Heart left ventricle (tissue), 16 donors: ENCODE data around the gene ZNF618. TPM values are rescaled to one million over a fixed set of nuclear protein-coding genes. Genes with fewer than 3 reads are reported as not detected.

ENCODE experiments used
- ATAC-seq, 4 donors: fragments of 200-7000 bp; cut with Tn5 transposase; one replicate each; pipeline ENCODE4 v1.9.1; 2020 to 2022; ENCODE audit warnings: moderate library complexity in 4 of 4, mild to moderate bottlenecking in 3 of 4, moderate number of reproducible peaks in 1 of 4
- DNase-seq, 5 donors: peaks; one replicate each; pipeline ENCODE4 v3.0.0-alpha.2; 2020
- H3K27ac ChIP-seq, 12 donors: fragments of 200-600 bp; sonication (generic) in 4 of 12; one replicate each; pipeline versions ENCODE4 v1.5.0 to v1.8.0; 2016 to 2022; ENCODE audit warnings: mild to moderate bottlenecking in 2 of 12
- H3K27me3 ChIP-seq, 9 donors: fragments of 200-600 bp; sonication (generic) in 2 of 9; one replicate each; pipeline versions ENCODE4 v1.5.1 to v1.8.0; 2016 to 2022; ENCODE audit warnings: mild to moderate bottlenecking in 3 of 9
- H3K36me3 ChIP-seq, 9 donors: fragments of 200-600 bp; sonication (generic) in 2 of 9; one replicate each; pipeline versions ENCODE4 v1.5.0 to v1.8.0; 2018 to 2022; ENCODE audit warnings: mild to moderate bottlenecking in 2 of 9
- H3K4me1 ChIP-seq, 12 donors: fragments of 200-600 bp; sonication (generic) in 4 of 12; one replicate each; pipeline versions ENCODE4 v1.5.0 to v1.8.0; 2016 to 2022; ENCODE audit warnings: mild to moderate bottlenecking in 3 of 12
- H3K4me3 ChIP-seq, 12 donors: fragments of 200-600 bp; sonication (generic) in 4 of 12; one replicate each; pipeline versions ENCODE4 v1.5.0 to v1.8.0; 2017 to 2022; ENCODE audit warnings: mild to moderate bottlenecking in 9 of 12, moderate library complexity in 4 of 12
- H3K9me3 ChIP-seq, 12 donors: fragments of 200-600 bp; sonication (generic) in 4 of 12; one replicate each; pipeline versions ENCODE4 v1.5.0 to v1.8.0; 2016 to 2022; ENCODE audit warnings: mild to moderate bottlenecking in 1 of 12
- CTCF ChIP-seq, 12 donors: fragments of 200-600 bp; sonication (generic) in 4 of 12; IDR thresholded peaks; one replicate each; pipeline versions ENCODE4 v1.5.0 to v1.8.0; 2018 to 2022; ENCODE audit warnings: antibody characterized with exemption in 12 of 12, mild to moderate bottlenecking in 5 of 12
- POLR2A ChIP-seq, 2 donors: fragments of 450-650 bp; IDR thresholded peaks; one replicate each; pipeline ENCODE4 v1.6.1; 2017; ENCODE audit warnings: antibody characterized with exemption in 2 of 2, mild to moderate bottlenecking in 2 of 2, moderate library complexity in 2 of 2
- WGBS, 4 donors: extraction: QIAGEN DNeasy Blood & Tissue Kit in 2 of 4; methylation state at CpG; one replicate each; pipeline versions ENCODE4 v1.1.5 to v1.1.7; 2013 to 2018; 5-methylcytosine and 5-hydroxymethylcytosine counted together
- intact Hi-C, 10 donors: fragments of 100-400 bp; cut with DNase I; formaldehyde crosslinking; loops; one replicate each; pipeline versions ENCODE4 v1.11.1 to v1.14.2; 2022
- polyA plus RNA-seq, 2 donors: library from polyadenylated mRNA; stranded (reverse); fragments of 200-250 nt; gene quantifications; one replicate each; pipeline ENCODE4 v1.2.3, GENCODE V29; 2013
- total RNA-seq, 9 donors: library from RNA; depleted of rRNA in 2 of 9; stranded (reverse); fragments of >200 nt in 2 of 9; fragmentation: NEBNext Ultra II Directional in 3 of 9; extraction: Animal tissue kit (Norgen Biotek cat#: 25700) in 3 of 9; gene quantifications; one replicate each; pipeline versions ENCODE4 v1.1.0 to v1.2.4, GENCODE V29; 2016 to 2023
- donor health status: ischemic (EF 13 %, LVEDD 7.1; RV severe dilation, severe dysfunction).
- donor health status: healthy with polysubstance abuse.
- donor health status: DM: no; HTN: yes; CAD: no.
- donor health status: DM: no; HTN: no; CAD: no.
- donor health status: ischemic (EF 25% LVEDD 6.9; RV normal size, moderate dysfunction).
- donor health status: ischemic (EF 25% LVEDD 5.7; RV mildly dilated, moderate dysfunction).
- donor health status: healthy.
- donor health status: DM: yes; HTN: yes; CAD: no.
- donor health status: ischemic (EF 35%, LVEDD 5.7; RV mildly dilated, moderate dysfunction).
- donor health status: nonischemic (EF 11% LVEDD 7.7; RV severe dilation, severe dysfunction).
- donor health status: DM: yes; HTN: yes; CAD: no.
- donor health status: PGD.
- donor health status: ischemic (EF 29% LVEDD 5.4; RV normal size, mild dysfunction).
- donor health status: nonischemic (EF 23%, LVEDD 6.1; RV moderate dilation, normal function).

Gene ZNF618
- total and polyA plus RNA-seq, 11 donors: 0.81 to 4.2 (median 1.7) TPM

- Histone ChIP-seq H3K9me3 (no peaks in the 10 kb centered on the region), H3K27ac (no peak overlapping the region), H3K27me3 (no peaks in the 10 kb centered on the region), H3K36me3 (no peaks in the 10 kb centered on the region), H3K4me3 (no peak overlapping the region), H3K4me1 (peaks cover 0 to 33% (median 6%) of the 10 kb centered on the region in 12 donors)
- DNase-seq (no peak), ATAC-seq (no peak)
- WGBS, 4 donors: 64 to 94% (median 87%) methylated on average over 2 of the region's 2 CpGs
- intact Hi-C loops: no loop called here
- TF ChIP-seq POLR2A (IDR thresholded peaks at IDR 0.05) (no peak), CTCF (IDR thresholded peaks at IDR 0.05) (no peak)
Observed at GRCh38 chr9:113953531-113953930, 77.4 kb downstream of the ZNF618 start.

GRCh38 chr9:113954591-113954990 lies 78.5 kb downstream of the ZNF618 start:
- Histone ChIP-seq H3K36me3 (no peaks in the 10 kb centered on the region), H3K4me1 (peaks cover 0 to 33% (median 6%) of the 10 kb centered on the region in 12 donors), H3K9me3 (no peaks in the 10 kb centered on the region), H3K27ac (peak overlapping the region in 2 of 12 donors; percentile 4 to 24), H3K4me3 (no peak overlapping the region), H3K27me3 (no peaks in the 10 kb centered on the region)
- TF ChIP-seq CTCF (IDR thresholded peaks at IDR 0.05): no peak
- TF ChIP-seq POLR2A (IDR thresholded peaks at IDR 0.05): no peak
- intact Hi-C loops: no loop called here
- ATAC-seq: no peak
- no peak for DNase-seq

GRCh38 chr9:113955076-113955752 lies 79.1 kb downstream of the ZNF618 start:
- 67 to 76% (median 72%) methylated on average over 2 of the region's 2 CpGs for WGBS, 4 donors
- TF ChIP-seq CTCF (IDR thresholded peaks at IDR 0.05) (no peak), POLR2A (IDR thresholded peaks at IDR 0.05) (no peak)
- H3K9me3 ChIP-seq: no peaks in the 10 kb centered on the region
- H3K4me3 ChIP-seq: no peak overlapping the region
- no peaks in the 10 kb centered on the region for H3K27me3 ChIP-seq
- ATAC-seq (peak in 3 of 4 donors; percentile 16 to 56 (median 45)), DNase-seq (no peak)
- intact Hi-C loops: no loop called here
- H3K4me1 ChIP-seq: peaks cover 0 to 33% (median 6%) of the 10 kb centered on the region in 12 donors
- no peaks in the 10 kb centered on the region for H3K36me3 ChIP-seq
- H3K27ac ChIP-seq: peak overlapping the region in 2 of 12 donors; percentile 24 to 41

GRCh38 chr9:113956901-113957300 lies 80.8 kb downstream of the ZNF618 start:
- H3K27me3 ChIP-seq: no peaks in the 10 kb centered on the region

More at GRCh38 chr9:113956901-113957300, 80.8 kb downstream of the ZNF618 start:
- peaks cover 0 to 2% (median 0%) of the 10 kb centered on the region in 9 donors for H3K36me3 ChIP-seq
- ATAC-seq (no peak), DNase-seq (no peak)
- no peak overlapping the region for H3K27ac ChIP-seq
- peaks cover 0 to 33% (median 6%) of the 10 kb centered on the region in 12 donors for H3K4me1 ChIP-seq
- intact Hi-C loops: no loop called here
- TF ChIP-seq POLR2A (IDR thresholded peaks at IDR 0.05) (no peak), CTCF (IDR thresholded peaks at IDR 0.05) (no peak)
- H3K4me3 ChIP-seq: no peak overlapping the region
- 81 to 92% (median 87%) methylated on average over 5 of the region's 5 CpGs for WGBS, 4 donors
- H3K9me3 ChIP-seq: no peaks in the 10 kb centered on the region
